22Rv1 (cell line): ENCODE measurements around the gene PSMD4.

Experiments used
- H3K27ac ChIP-seq: fragments of 450-650 bp; 2 replicates; pipeline ENCODE4 v1.5.1; 2017
- CTCF ChIP-seq: fragments of 450-650 bp; IDR thresholded peaks from 2 replicates; pipeline ENCODE4 v1.5.1; 2017; ENCODE audit warnings: mild to moderate bottlenecking
- ZFX ChIP-seq: fragments of 450-650 bp; IDR thresholded peaks from 2 replicates; pipeline ENCODE4 v1.6.1; 2017; ENCODE audit warnings: antibody characterized with exemption, borderline replicate concordance

The PSMD4 gene

GRCh38 chr1:151287341-151287699, 32.8 kb downstream of the PSMD4 start:
- H3K27ac ChIP-seq: no peak overlapping the region
- TF ChIP-seq CTCF (no peak), ZFX (no peak)

- H3K27ac ChIP-seq: no peak overlapping the region
- TF ChIP-seq ZFX (no peak), CTCF (no peak)
These were observed 33.4 kb downstream of the PSMD4 start for GRCh38 chr1:151287767-151288500.

- TF ChIP-seq CTCF: no peak
- no peak for TF ChIP-seq ZFX
- no peak overlapping the region for H3K27ac ChIP-seq
These were observed 34.0 kb downstream of the PSMD4 start for GRCh38 chr1:151288502-151288901.

DNA sequence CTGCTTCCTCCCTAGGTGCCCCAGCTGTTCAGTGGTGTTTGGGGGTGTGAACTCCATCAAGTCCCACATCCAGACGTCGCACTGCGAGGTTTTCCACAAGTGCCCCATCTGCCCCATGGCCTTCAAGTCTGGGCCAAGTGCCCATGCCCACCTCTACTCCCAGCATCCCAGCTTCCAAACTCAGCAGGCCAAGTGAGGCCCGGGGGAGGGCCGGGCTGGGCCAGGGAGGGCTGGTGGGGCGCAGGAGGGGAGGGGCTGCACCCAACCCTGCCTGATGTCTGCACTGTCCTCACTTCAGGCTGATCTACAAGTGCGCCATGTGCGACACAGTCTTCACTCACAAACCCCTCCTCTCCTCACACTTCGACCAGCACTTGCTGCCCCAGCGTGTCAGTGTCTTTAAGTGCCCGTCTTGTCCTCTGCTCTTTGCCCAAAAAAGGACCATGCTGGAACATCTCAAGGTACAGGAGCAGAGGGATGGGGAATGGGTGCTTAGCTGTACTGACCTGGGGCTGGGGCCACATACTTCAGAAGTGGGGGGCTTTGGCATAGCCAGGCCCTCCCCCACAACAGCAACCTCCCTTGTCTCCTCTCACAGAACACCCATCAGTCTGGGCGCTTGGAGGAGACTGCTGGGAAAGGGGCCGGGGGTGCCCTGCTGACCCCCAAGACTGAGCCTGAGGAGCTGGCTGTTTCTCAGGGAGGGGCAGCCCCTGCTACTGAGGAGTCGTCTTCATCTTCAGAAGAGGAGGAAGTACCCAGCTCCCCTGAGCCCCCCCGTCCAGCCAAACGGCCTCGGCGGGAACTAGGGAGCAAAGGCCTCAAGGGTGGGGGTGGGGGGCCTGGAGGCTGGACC, 34.8 kb downstream of the PSMD4 start:
- TF ChIP-seq ZFX: no peak
- TF ChIP-seq CTCF: no peak
- no peak overlapping the region for H3K27ac ChIP-seq

- TF ChIP-seq ZFX: no peak
- TF ChIP-seq CTCF: no peak
These were observed 35.6 kb downstream of the PSMD4 start for GRCh38 chr1:151289991-151290708.

GRCh38 chr1:151290709-151291303, 36.3 kb downstream of the PSMD4 start:
- TF ChIP-seq ZFX (no peak), CTCF (no peak)

More at GRCh38 chr1:151289991-151290708, 35.6 kb downstream of the PSMD4 start:
- H3K27ac ChIP-seq: peak overlapping the region; percentile 33; the same call in 1 of the 2 replicates

More at GRCh38 chr1:151290709-151291303, 36.3 kb downstream of the PSMD4 start:
- H3K27ac ChIP-seq: peak overlapping the region; percentile 33
